Measurements from ENCODE around the gene MDFIC2. TPM values are rescaled to one million over a fixed set of nuclear protein-coding genes. Genes with fewer than 3 reads are reported as not detected.

Gene MDFIC2
- total and polyA plus RNA-seq, 2 experiments from 2014 or later = not detected

- TF ChIP-seq ZNF114 (CRISPR knock-in tag; IDR thresholded peaks at IDR 0.05) (no peak), CTCF (conservative IDR thresholded peaks at IDR 0.05; ENCODE audit: low read depth in 2 of 2) (no peak), STAT1 (IDR thresholded peaks at IDR 0.05; ENCODE audit: unreplicated experiment) (no peak), EZH2phosphoT487 (IDR thresholded peaks at IDR 0.05; ENCODE audit: unreplicated experiment) (no peak), EZH2 (IDR thresholded peaks at IDR 0.05; ENCODE audit: low read depth, unreplicated experiment) (no peak), JUNB (IDR thresholded peaks at IDR 0.05; ENCODE audit: unreplicated experiment) (no peak), POLR2AphosphoS5 (IDR thresholded peaks at IDR 0.05; ENCODE audit: low read depth) (no peak), ETS1 (IDR thresholded peaks at IDR 0.05) (no peak), REST (IDR thresholded peaks at IDR 0.05; ENCODE audit: unreplicated experiment) (no peak), ZNF331 (CRISPR knock-in tag; IDR thresholded peaks at IDR 0.05; ENCODE audit: low read depth) (no peak), ZNF462 (CRISPR knock-in tag; IDR thresholded peaks at IDR 0.05) (no peak), CREB1 (CRISPR knock-in tag; IDR thresholded peaks at IDR 0.05; ENCODE audit: low read depth) (no peak), NANOG (IDR thresholded peaks at IDR 0.05; ENCODE audit: borderline replicate concordance) (no peak)
These were observed 64.5 kb downstream of the MDFIC2 start for GRCh38 chr3:70247955-70248354.

More at GRCh38 chr3:70247955-70248354, 64.5 kb downstream of the MDFIC2 start:
- Histone ChIP-seq H3F3A (replicated peaks; ENCODE audit: low read depth) (no peaks in the 10 kb centered on the region), H3K4me1 (ENCODE audit: insufficient read depth) (peaks cover 21% of the 10 kb centered on the region), H4K20me1 (replicated peaks; ENCODE audit: insufficient read depth) (no peaks in the 10 kb centered on the region), H3K79me2 (replicated peaks; ENCODE audit: insufficient read depth) (no peaks in the 10 kb centered on the region), H2AFZ (no peak overlapping the region), H3K9me2 (ENCODE audit: insufficient read depth) (peaks cover 6% of the 10 kb centered on the region; the same call in 1 of the 2 replicates), H3K27me3 (ENCODE audit: insufficient read depth) (no peaks in the 10 kb centered on the region), H3K4me2 (no peak overlapping the region), H3K36me3 (ENCODE audit: insufficient read depth) (no peaks in the 10 kb centered on the region), H3K27ac (ENCODE audit: low read depth) (no peak overlapping the region), H3K4me3 (no peak overlapping the region)
- H3K9me3 Mint-ChIP-seq = no peaks in the 10 kb centered on the region
- no peak for DNase-seq (ENCODE audit: low spot score)
- H3K4me3 Mint-ChIP-seq = no peak overlapping the region
- H3K27ac Mint-ChIP-seq = no peak overlapping the region
- peaks cover 24% of the 10 kb centered on the region for H3K4me1 Mint-ChIP-seq
- H3K36me3 Mint-ChIP-seq (ENCODE audit: low read depth) = no peaks in the 10 kb centered on the region
- no peaks in the 10 kb centered on the region for H3K27me3 Mint-ChIP-seq (ENCODE audit: insufficient read depth, low read depth, poor library complexity)
- no peak for ATAC-seq
